ENCODE data around the gene BSN.

Gene BSN

DNA sequence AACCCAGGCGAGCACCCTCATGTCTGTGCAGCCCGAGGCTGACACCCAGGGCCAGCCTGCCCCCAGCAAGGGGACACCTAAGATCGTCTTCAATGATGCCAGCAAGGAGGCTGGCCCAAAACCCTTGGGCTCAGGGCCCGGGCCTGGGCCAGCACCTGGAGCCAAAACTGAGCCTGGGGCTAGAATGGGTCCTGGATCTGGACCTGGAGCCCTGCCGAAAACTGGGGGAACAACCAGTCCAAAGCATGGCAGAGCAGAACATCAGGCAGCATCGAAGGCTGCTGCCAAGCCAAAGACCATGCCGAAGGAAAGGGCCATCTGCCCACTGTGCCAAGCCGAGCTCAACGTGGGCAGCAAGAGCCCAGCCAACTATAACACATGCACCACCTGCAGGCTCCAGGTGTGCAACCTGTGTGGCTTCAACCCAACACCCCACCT is 88.5 kb downstream of the BSN start:
- Histone ChIP-seq H3K4me2 (ENCODE audit: low read length, poor library complexity, severe bottlenecking) (no peak overlapping the region), H3K23ac (ENCODE audit: low read length in 2 of 2) (no peak overlapping the region), H2BK5ac (ENCODE audit: low read depth, low read length, poor library complexity, severe bottlenecking) (no peak overlapping the region), H3K4ac (ENCODE audit: low read depth in 1 of 2, low read length in 2 of 2) (no peak overlapping the region), H3K4me1 (ENCODE audit: control insufficient read depth, insufficient read depth, low read depth, low read length) (peaks cover 8% of the 10 kb centered on the region), H3K27me3 (ENCODE audit: control insufficient read depth in 1 of 2, insufficient read depth in 1 of 2, low read length in 2 of 2) (peaks cover 12 to 42% of the 10 kb centered on the region in 2 experiments), H2BK15ac (ENCODE audit: low read depth, poor library complexity, severe bottlenecking) (no peak overlapping the region), H3K36me3 (ENCODE audit: control insufficient read depth in 1 of 2, insufficient read depth in 2 of 2, low read depth in 1 of 2, low read length in 2 of 2) (no peaks in the 10 kb centered on the region), H2BK12ac (ENCODE audit: low read length in 2 of 2) (no peak overlapping the region), H2AK5ac (ENCODE audit: low read length, severe bottlenecking) (no peak overlapping the region), H3K79me1 (replicated peaks; ENCODE audit: low read length, poor library complexity, severe bottlenecking) (no peaks in the 10 kb centered on the region), H3K27ac (ENCODE audit: low read length, poor library complexity, severe bottlenecking) (no peak overlapping the region), H2BK120ac (ENCODE audit: low read depth, low read length) (no peak overlapping the region), H3K4me3 (ENCODE audit: insufficient read depth in 1 of 2, low read depth in 1 of 2, low read length in 2 of 2) (no peak overlapping the region), H3K9ac (ENCODE audit: low read length) (no peak overlapping the region), H3K14ac (ENCODE audit: low read length in 2 of 2) (no peak overlapping the region), H3K9me3 (ENCODE audit: control insufficient read depth, low read length) (no peaks in the 10 kb centered on the region), H3K18ac (ENCODE audit: low read depth in 1 of 2, low read length in 2 of 2) (no peak overlapping the region), H4K91ac (ENCODE audit: low read length) (no peak overlapping the region), H4K8ac (ENCODE audit: low read length) (no peak overlapping the region), H2AFZ (ENCODE audit: low read depth, low read length) (no peak overlapping the region)
- WGBS = 79% methylated on average over 9 of the region's 9 CpGs
- DNase-seq = no peak

DNA sequence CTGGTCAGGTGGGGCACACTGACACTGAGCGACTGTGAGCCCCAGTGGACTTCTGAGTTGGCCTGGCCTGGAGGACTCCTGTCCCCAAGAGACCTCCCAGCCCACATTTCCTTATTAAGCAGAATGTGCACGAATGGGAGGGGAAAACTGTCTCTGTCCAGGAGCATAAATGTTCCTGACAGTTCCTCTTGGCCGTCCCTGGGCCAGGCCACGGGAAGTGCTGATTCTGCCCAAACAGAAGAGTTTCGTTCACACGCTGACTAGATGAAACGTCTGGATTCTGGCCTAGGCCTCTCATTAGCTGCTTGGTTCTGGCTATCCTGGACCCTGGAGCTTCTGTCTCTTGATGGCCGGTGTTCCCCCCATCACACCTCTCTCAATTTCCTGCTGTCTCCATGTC is 90.4 kb downstream of the BSN start:
- Histone ChIP-seq H3K9ac (ENCODE audit: low read length) (no peak overlapping the region), H2BK120ac (ENCODE audit: low read depth, low read length) (no peak overlapping the region), H4K8ac (ENCODE audit: low read length) (no peak overlapping the region), H3K4ac (ENCODE audit: low read depth in 1 of 2, low read length in 2 of 2) (no peak overlapping the region), H3K27ac (ENCODE audit: low read length, poor library complexity, severe bottlenecking) (no peak overlapping the region), H3K4me3 (ENCODE audit: insufficient read depth in 1 of 2, low read depth in 1 of 2, low read length in 2 of 2) (no peak overlapping the region), H2BK5ac (ENCODE audit: low read depth, low read length, poor library complexity, severe bottlenecking) (no peak overlapping the region), H3K18ac (ENCODE audit: low read depth in 1 of 2, low read length in 2 of 2) (no peak overlapping the region), H3K9me3 (ENCODE audit: control insufficient read depth, low read length) (no peaks in the 10 kb centered on the region), H3K4me1 (ENCODE audit: control insufficient read depth, insufficient read depth, low read depth, low read length) (peaks cover 10% of the 10 kb centered on the region), H3K27me3 (ENCODE audit: control insufficient read depth in 1 of 2, insufficient read depth in 1 of 2, low read length in 2 of 2) (peaks cover 9 to 34% of the 10 kb centered on the region in 2 experiments), H3K14ac (ENCODE audit: low read length in 2 of 2) (no peak overlapping the region), H3K23ac (ENCODE audit: low read length in 2 of 2) (no peak overlapping the region), H2AFZ (ENCODE audit: low read depth, low read length) (no peak overlapping the region), H4K91ac (ENCODE audit: low read length) (no peak overlapping the region), H2AK5ac (ENCODE audit: low read length, severe bottlenecking) (no peak overlapping the region), H3K36me3 (ENCODE audit: control insufficient read depth in 1 of 2, insufficient read depth in 2 of 2, low read depth in 1 of 2, low read length in 2 of 2) (no peaks in the 10 kb centered on the region), H3K4me2 (ENCODE audit: low read length, poor library complexity, severe bottlenecking) (no peak overlapping the region), H3K79me1 (replicated peaks; ENCODE audit: low read length, poor library complexity, severe bottlenecking) (no peaks in the 10 kb centered on the region), H2BK15ac (ENCODE audit: low read depth, poor library complexity, severe bottlenecking) (no peak overlapping the region), H2BK12ac (ENCODE audit: low read length in 2 of 2) (no peak overlapping the region)
- whole genome bisulfite sequencing = 73% methylated on average over 8 of the region's 8 CpGs
- no peak for DNase-seq

DNA sequence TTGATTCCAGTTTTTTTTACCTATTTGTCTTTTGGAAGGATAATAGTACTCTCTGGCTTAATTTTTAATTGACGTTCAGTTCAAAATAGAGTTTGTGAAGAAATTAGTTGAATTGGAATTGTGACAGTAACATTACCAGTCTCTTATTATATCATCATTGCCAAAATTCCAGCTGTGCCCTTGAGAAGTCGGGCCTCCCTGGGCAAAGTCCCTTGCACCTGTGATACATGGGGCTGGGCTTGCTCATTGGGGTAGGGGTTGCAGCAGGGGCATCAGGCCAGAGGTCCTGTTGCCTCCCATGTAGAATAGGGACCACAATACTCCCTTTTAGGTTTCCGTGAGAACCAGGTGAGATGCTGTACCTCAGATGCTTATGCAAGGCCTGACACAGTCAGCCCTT is 92.0 kb downstream of the BSN start:
- Histone ChIP-seq H3K23ac (ENCODE audit: low read length in 2 of 2) (no peak overlapping the region), H3K9ac (ENCODE audit: low read length) (no peak overlapping the region), H3K18ac (ENCODE audit: low read depth in 1 of 2, low read length in 2 of 2) (no peak overlapping the region), H2BK15ac (ENCODE audit: low read depth, poor library complexity, severe bottlenecking) (no peak overlapping the region), H3K14ac (ENCODE audit: low read length in 2 of 2) (no peak overlapping the region), H2BK120ac (ENCODE audit: low read depth, low read length) (no peak overlapping the region), H2AK5ac (ENCODE audit: low read length, severe bottlenecking) (no peak overlapping the region), H3K27ac (ENCODE audit: low read length, poor library complexity, severe bottlenecking) (no peak overlapping the region), H3K4ac (ENCODE audit: low read depth in 1 of 2, low read length in 2 of 2) (no peak overlapping the region), H4K8ac (ENCODE audit: low read length) (no peak overlapping the region), H3K4me3 (ENCODE audit: insufficient read depth in 1 of 2, low read depth in 1 of 2, low read length in 2 of 2) (no peak overlapping the region), H2AFZ (ENCODE audit: low read depth, low read length) (no peak overlapping the region), H3K4me1 (ENCODE audit: control insufficient read depth, insufficient read depth, low read depth, low read length) (peaks cover 11% of the 10 kb centered on the region), H3K79me1 (replicated peaks; ENCODE audit: low read length, poor library complexity, severe bottlenecking) (no peaks in the 10 kb centered on the region), H2BK12ac (ENCODE audit: low read length in 2 of 2) (no peak overlapping the region), H3K9me3 (ENCODE audit: control insufficient read depth, low read length) (no peaks in the 10 kb centered on the region), H3K4me2 (ENCODE audit: low read length, poor library complexity, severe bottlenecking) (no peak overlapping the region), H3K27me3 (ENCODE audit: control insufficient read depth in 1 of 2, insufficient read depth in 1 of 2, low read length in 2 of 2) (peaks cover 7 to 32% of the 10 kb centered on the region in 2 experiments), H4K91ac (ENCODE audit: low read length) (no peak overlapping the region), H2BK5ac (ENCODE audit: low read depth, low read length, poor library complexity, severe bottlenecking) (no peak overlapping the region), H3K36me3 (ENCODE audit: control insufficient read depth in 1 of 2, insufficient read depth in 2 of 2, low read depth in 1 of 2, low read length in 2 of 2) (no peaks in the 10 kb centered on the region)
- no peak for DNase-seq
- 83% methylated on average over 2 of the region's 3 CpGs for WGBS

DNA sequence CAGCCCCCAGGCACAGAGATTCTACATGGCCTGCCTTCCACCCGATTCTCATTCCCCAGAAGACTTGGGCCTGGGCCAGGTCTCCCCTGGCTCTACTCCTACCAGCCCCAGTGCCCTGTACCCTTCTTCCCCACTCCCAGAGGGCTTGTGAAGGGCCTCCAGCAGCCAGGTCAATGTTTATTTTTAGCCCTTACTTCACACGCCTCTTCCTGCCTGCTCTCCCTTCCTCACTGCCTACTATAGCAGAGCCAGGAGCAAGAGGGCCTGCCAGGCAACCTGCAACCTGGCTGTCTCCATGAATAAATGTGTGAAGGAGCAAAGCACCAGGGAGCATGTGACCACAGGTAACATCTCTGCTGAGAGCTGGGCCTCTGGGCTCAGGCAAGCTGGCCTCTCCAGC is 93.5 kb downstream of the BSN start:
- peaks cover 7 to 31% of the 10 kb centered on the region in 2 experiments for H3K27me3 ChIP-seq (ENCODE audit: control insufficient read depth in 1 of 2, insufficient read depth in 1 of 2, low read length in 2 of 2)
- no peak overlapping the region for H2BK12ac ChIP-seq (ENCODE audit: low read length in 2 of 2)
- no peak overlapping the region for H4K8ac ChIP-seq (ENCODE audit: low read length)
- H3K18ac ChIP-seq (ENCODE audit: low read depth in 1 of 2, low read length in 2 of 2) = no peak overlapping the region
- H3K9ac ChIP-seq (ENCODE audit: low read length) = no peak overlapping the region
- H2BK120ac ChIP-seq (ENCODE audit: low read depth, low read length) = no peak overlapping the region
- 49% methylated on average over 2 of the region's 2 CpGs for WGBS
- H3K4me2 ChIP-seq (ENCODE audit: low read length, poor library complexity, severe bottlenecking) = no peak overlapping the region
- H3K27ac ChIP-seq (ENCODE audit: low read length, poor library complexity, severe bottlenecking) = no peak overlapping the region
- no peaks in the 10 kb centered on the region for H3K9me3 ChIP-seq (ENCODE audit: control insufficient read depth, low read length)
- peaks cover 11% of the 10 kb centered on the region for H3K4me1 ChIP-seq (ENCODE audit: control insufficient read depth, insufficient read depth, low read depth, low read length)
- H3K14ac ChIP-seq (ENCODE audit: low read length in 2 of 2) = no peak overlapping the region
- peak; percentile 20 for DNase-seq
- H2BK15ac ChIP-seq (ENCODE audit: low read depth, poor library complexity, severe bottlenecking) = no peak overlapping the region
- H2AFZ ChIP-seq (ENCODE audit: low read depth, low read length) = no peak overlapping the region
- no peak overlapping the region for H3K23ac ChIP-seq (ENCODE audit: low read length in 2 of 2)
- H3K36me3 ChIP-seq (ENCODE audit: control insufficient read depth in 1 of 2, insufficient read depth in 2 of 2, low read depth in 1 of 2, low read length in 2 of 2) = no peaks in the 10 kb centered on the region
- H3K79me1 ChIP-seq (replicated peaks; ENCODE audit: low read length, poor library complexity, severe bottlenecking) = no peaks in the 10 kb centered on the region
- H2BK5ac ChIP-seq (ENCODE audit: low read depth, low read length, poor library complexity, severe bottlenecking) = no peak overlapping the region
- no peak overlapping the region for H3K4me3 ChIP-seq (ENCODE audit: insufficient read depth in 1 of 2, low read depth in 1 of 2, low read length in 2 of 2)
- no peak overlapping the region for H4K91ac ChIP-seq (ENCODE audit: low read length)
- no peak overlapping the region for H2AK5ac ChIP-seq (ENCODE audit: low read length, severe bottlenecking)
- H3K4ac ChIP-seq (ENCODE audit: low read depth in 1 of 2, low read length in 2 of 2) = no peak overlapping the region

All from mesenchymal stem cell (in vitro differentiated cells and primary cell).